CD4-positive, alpha-beta T cell treated with Interleukin-4 for 4 hours (primary cell): ENCODE results near the gene TIMP3.
"Not testable (repeated sequence)": the region's sequence is repeated elsewhere in the genome, so short reads cannot be mapped to it uniquely, and the experiment has no call there.

ENCODE experiments used
- DNase-seq: peaks from one replicate; pipeline ENCODE4 v3.0.0-alpha.2; 2020

Gene TIMP3

DNA sequence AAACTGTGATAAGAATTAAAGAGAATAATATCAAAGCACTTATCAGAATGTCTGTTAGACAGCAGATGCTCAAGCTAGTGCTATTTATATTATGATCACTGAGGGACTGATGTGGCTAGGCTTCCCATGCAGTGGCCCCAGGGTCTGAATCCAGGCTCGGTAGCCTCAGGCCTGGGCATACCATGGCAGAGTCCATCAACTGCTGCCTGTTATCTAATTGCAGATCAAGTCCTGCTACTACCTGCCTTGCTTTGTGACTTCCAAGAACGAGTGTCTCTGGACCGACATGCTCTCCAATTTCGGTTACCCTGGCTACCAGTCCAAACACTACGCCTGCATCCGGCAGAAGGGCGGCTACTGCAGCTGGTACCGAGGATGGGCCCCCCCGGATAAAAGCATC, 57.5 kb downstream of the TIMP3 start:
- no peak for DNase-seq

- DNase-seq = no peak
These were observed 58.2 kb downstream of the TIMP3 start for GRCh38 chr22:32859743-32860142.

DNA sequence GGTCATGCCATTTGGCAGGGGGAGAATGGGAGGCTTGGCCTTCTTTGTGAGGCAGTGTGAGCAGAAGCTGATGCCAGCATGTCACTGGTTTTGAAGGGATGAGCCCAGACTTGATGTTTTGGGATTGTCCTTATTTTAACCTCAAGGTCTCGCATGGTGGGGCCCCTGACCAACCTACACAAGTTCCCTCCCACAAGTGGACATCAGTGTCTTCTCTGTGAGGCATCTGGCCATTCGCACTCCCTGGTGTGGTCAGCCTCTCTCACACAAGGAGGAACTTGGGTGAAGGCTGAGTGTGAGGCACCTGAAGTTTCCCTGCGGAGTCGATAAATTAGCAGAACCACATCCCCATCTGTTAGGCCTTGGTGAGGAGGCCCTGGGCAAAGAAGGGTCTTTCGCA, 59.8 kb downstream of the TIMP3 start:
- DNase-seq = no peak

DNA sequence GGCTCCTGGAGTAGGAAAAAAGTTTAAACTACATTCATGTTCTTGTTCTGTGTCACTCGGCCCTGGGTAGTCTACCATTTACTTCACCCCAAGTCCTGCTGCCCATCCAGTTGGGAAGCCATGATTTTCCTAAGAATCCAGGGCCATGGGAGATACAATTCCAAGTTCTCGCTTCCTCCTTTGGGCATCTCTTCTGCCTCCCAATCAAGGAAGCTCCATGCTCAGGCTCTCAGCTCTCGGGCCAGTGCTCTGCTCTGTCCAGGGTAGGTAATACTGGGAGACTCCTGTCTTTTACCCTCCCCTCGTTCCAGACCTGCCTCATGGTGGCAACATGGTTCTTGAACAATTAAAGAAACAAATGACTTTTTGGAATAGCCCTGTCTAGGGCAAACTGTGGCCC, 60.6 kb downstream of the TIMP3 start:
- DNase-seq = no peak

DNA sequence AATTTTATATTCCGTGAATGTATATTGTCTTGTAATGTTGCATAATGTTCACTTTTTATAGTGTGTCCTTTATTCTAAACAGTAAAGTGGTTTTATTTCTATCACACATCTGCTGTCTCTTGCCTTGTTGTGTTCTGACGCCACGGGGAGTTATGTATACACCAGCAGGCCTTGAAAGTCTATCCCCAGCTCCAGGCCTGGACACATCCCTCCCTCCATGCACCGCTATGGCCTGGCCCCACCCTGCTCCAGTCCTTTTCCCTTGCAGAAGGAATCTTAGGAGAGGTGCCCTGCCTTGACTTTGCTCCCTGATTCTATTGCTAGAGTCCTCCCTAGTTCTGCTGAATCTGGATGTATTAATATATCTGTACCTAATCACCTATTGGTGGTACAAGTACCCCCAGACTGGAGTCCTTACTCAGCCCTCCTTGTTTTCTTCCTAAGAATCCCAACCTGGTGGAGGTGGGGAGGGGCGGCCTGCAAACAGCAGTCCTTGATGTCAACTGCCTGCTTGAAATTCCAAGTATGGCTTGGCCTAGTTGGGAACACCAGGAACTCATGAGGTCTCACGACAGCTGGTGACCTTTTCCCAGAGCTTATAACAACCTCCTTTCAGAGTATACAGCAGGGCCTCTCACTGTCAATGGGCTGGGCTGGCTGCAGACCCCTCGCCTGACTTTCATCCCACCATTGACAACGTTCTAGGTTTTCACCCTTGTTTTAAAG, 61.6 kb downstream of the TIMP3 start:
- DNase-seq = no peak

GRCh38 chr22:32864041-32864440, 62.5 kb downstream of the TIMP3 start:
- no peak for DNase-seq

- DNase-seq = no peak
These were observed 63.1 kb downstream of the TIMP3 start for GRCh38 chr22:32864596-32864995.

DNA sequence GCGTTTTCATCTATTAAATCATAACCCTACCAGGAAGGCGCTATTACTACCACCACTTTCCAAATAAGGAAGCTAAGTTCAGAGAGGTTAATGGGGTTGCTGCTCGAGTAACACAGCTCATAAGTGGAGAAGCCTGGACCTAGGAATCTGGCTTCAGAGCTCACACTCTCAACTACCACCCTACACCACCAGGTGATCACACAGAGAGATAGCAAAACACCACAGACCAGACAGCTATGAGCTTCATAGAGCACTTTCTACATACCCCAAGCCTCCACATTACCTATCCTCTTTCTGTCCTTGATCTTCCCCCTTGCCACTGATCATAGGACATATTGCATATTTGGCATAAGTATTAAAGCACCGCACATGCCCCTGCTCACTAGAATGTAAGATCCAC, 65.4 kb downstream of the TIMP3 start:
- no peak for DNase-seq

DNA sequence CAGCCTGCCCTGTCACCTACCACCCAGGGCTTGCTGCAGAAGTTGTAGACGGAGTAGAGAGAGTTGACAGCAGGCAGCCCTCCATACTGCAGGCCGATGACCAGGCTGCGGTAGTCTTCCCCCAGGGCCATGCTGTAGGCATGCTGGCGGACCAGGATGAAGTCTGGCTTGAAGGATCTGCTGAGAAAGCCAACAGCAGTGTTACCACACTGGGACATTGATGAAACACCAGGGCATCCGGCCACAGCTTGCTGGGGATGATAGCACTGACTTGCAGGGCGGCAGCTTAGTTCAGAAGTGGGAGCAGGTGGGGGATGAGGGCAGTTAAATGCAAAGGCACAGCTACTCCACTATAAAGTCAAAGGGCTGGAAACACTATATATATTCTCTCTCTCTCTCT, 67.4 kb downstream of the TIMP3 start:
- no peak for DNase-seq

- DNase-seq = no peak
These were observed 69.0 kb downstream of the TIMP3 start for GRCh38 chr22:32870474-32870873.

- DNase-seq = not testable (repeated sequence)
These were observed 72.1 kb downstream of the TIMP3 start for GRCh38 chr22:32873604-32874003.

GRCh38 chr22:32874385-32874784, 72.9 kb downstream of the TIMP3 start:
- no peak for DNase-seq

- no peak for DNase-seq
These were observed 73.5 kb downstream of the TIMP3 start for GRCh38 chr22:32874976-32875375.

DNA sequence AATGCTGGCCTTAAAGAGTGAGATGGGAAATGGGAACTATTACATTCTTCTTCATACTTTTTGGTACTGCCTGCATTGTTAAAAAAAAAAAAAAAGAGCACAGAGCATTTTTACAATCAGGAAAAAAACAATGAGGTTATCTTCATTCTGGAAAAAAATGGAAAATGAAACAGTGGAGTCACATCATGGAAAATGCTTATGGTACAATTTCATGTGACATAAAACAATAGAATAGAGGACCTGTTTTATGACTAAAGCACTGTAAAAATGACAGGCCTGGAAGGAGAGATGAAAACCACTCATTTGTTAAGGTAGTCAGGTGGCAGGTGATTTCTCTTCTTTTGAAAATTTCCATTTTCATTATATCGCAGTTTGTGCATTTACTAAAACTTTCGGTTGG, 75.0 kb downstream of the TIMP3 start:
- no peak for DNase-seq

DNA sequence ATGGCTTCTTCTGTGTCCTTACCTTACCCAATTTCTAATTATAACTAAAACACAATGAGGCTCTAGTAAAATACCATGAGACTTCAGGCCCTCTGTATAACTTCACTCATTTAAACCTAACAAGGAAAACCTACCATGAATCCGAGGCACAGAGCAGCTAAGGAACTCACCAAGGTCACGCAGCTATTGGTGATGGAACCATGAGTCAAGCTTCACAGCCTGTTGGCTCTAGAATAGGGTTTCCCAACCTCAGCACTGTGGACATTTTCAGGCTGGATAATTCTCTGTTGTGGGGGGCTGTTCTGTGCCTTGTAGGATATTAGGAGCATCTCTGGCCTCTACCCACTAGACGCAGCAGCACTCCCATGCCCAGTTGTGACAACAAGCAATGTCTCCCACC, 75.7 kb downstream of the TIMP3 start:
- no peak for DNase-seq

GRCh38 chr22:32879550-32879949, 78.0 kb downstream of the TIMP3 start:
- no peak for DNase-seq

GRCh38 chr22:32880061-32880460, 78.6 kb downstream of the TIMP3 start:
- no peak for DNase-seq

DNA sequence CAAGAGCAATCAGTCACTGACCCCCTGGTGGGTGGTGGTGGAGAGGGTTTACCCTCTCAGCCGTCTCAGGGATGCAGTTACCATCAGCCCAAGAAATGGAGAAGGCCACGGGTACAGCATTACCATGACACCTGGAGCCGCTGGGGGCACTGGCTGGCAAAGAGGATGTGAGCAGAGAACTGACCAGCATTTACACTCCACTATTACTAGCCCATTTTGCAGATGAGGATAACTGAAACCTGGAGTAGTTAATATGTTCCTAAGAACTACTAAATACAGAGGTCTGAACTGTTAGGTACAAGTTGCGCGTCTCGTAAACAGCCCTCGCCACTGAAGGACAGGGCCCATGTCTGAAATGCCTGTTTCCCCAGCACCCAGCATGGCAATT, 79.0 kb downstream of the TIMP3 start:
- no peak for DNase-seq

DNA sequence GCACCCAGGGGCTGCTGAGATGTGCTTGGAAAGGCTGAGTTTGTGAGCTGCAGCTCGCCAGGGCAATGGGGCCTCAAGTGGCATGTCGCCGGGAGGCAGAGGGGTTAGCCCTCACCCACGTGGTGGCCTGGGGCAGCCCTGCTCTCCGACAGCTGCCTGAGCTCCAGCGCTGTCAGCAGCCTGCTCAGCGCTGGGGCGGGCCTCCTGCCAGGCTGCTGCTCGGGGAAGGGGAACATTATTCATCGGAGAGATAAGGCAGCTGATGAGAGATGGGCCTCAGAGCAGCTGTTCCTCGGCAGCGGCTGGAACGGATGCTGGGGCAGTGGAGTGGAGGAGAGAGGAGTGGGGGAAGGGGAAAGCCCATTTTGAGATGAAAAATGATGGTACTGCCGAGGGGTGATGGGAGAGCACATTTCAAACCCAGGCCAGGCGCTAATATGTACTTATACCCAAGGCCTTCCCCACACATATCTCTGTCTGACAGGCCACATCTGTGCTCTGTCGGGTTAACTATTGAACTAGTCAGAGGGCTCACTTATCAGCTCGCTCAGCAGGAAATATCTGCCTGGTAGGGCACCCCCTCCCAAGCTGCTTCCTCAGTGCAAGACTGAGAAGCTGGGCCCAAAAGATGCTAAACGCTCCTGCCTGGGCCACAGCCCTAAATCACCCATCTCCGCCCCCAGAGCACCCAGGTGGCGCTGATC, 79.5 kb downstream of the TIMP3 start:
- DNase-seq = no peak

- DNase-seq = no peak
These were observed 80.9 kb downstream of the TIMP3 start for GRCh38 chr22:32882360-32882755.

GRCh38 chr22:32882774-32883530, 81.4 kb downstream of the TIMP3 start:
- DNase-seq = no peak

DNA sequence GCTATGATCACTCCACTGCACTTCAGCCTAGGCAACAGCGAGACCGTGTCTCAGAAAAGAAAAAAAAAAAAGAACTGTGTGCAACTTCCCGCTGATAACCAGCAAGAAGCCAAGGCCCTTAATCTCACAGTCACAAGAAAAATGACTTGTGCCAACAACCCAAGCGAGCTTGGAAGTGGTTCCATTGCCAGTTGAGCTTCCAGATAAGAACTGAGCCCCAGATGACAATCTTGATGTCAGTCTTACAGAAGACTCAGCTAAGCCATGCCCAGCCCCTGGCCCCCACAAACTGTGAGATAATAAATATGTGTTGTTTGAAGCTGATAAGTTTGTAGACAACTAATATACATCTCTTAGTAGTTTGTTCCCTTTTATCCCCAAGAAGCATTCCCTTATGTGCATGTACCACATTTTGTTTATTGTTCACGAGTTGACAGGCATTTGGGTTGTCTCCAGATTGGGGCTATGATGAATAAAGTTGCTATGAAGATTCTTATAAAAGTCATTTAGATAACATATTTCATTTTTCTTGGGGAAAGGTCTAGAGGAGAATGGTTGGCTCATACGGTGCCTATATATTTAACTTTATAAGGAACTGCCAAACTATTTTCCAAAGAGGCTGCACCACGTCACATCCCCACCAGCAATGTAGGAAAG, 85.9 kb downstream of the TIMP3 start:
- DNase-seq = no peak

DNA sequence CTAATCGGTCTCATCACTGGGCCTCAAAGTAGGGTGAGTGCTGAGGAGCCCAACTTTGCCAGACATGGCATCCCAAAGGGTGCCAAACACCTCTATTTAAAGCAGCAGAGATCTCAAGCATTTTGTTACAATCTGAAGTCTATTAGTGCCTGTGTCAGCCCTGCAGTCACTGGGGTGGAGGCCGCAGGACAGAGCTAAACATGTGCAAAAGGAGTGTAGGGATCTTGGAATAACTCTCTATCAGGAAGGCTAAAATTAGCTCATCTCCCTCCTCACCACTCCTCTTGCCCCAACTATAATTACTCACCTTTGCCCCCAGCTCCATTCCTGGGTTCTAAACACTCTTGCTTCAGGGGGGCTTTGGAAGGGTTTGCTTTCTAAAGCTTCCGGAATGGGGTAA, 87.5 kb downstream of the TIMP3 start:
- DNase-seq = no peak

GRCh38 chr22:32896891-32897290, 95.4 kb downstream of the TIMP3 start:
- DNase-seq = no peak
